Right ventricle myocardium inferior (tissue), 1 donor: Measurements from ENCODE around the gene VPS54. TPM values are rescaled to one million over a fixed set of nuclear protein-coding genes. Genes with fewer than 3 reads are reported as not detected.
A peak's percentile ranks its signal among the peaks of the same experiment; 100 is the strongest.
"Not testable (repeated sequence)": the region's sequence is repeated elsewhere in the genome, so short reads cannot be mapped to it uniquely, and the experiment has no call there.

ENCODE experiments used
- ATAC-seq: fragments of 200-7000 bp; cut with Tn5 transposase; one replicate; pipeline ENCODE4 v1.9.1; 2020; ENCODE audit warnings: mild to moderate bottlenecking, moderate library complexity
- DNase-seq: peaks from one replicate; pipeline ENCODE4 v3.0.0; 2021; ENCODE audit errors: missing footprints
- intact Hi-C: fragments of 100-400 bp; cut with DNase I; formaldehyde crosslinking; loops from one replicate; pipeline ENCODE4 v1.11.0; 2022
- total RNA-seq: library from RNA; stranded (reverse); fragmentation: NEBNext Ultra II Directional; extraction: Animal tissue kit (Norgen Biotek cat#: 25700); gene quantifications from one replicate; pipeline ENCODE4 v1.2.1, GENCODE V29; 2021
- donor health status: DM: no; HTN: yes; CAD: no; lungs with severe emphysema.

VPS54 gene
- total RNA-seq, 1 donor from 2014 or later = 10.0 TPM

DNA sequence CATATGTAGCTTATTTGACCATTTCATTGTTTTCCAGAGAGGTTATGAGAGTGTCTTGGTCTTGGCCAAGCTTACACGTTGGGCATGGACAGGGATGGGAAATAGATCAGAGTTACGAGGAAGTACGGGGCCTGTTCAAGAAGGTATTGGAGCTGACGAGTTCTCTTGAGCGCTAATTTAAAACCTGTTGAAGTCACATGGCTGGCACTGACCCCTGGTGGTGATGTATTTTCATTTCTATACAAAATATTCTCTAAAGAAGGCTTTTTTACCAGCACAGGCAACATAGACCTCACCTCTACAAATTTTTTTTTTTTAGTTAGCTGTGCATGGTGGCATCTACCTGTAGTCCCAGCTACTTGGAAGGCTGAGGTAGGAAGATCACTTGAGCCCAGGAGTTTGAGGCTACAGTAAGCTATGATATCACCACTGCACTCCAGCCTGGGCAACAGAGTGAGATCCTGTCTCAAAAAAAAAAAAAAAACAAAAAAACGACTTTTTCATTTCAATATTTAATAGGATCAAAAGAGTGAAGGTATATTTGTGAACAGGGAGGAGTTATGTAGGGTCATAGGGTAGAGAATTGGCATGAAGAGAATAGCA is 157.9 kb downstream of the VPS54 start:
- intact Hi-C loops = loop anchor here (1.0 kb wide), 1 partner anchor 169 kb away; no protein-coding TSS in a partner anchor
- ATAC-seq = peak; percentile 66
- DNase-seq = no peak

DNA sequence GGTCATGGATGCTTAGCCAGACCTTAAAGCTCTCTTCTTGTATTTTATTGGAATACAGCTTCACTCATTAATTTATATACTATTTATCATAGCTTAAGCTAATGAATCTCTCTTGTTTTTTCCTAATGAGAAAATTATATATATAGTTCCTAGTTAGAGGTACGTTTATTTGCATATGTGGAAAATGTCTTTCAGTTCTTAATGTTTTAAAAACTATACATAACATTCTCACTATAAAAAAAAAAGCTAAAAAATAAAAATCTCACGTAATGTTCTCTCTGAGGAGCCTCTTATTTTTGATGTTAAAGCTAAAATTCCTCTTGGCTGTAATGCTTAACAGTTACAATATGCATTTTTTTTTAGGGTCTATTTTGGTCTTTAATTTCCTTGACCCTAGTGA is 160.9 kb downstream of the VPS54 start:
- no peak for DNase-seq
- intact Hi-C loops = no loop called here
- no peak for ATAC-seq

- DNase-seq (no peak), ATAC-seq (no peak)
- intact Hi-C loops = no loop called here
Observed at GRCh38 chr2:63856303-63856603, 163.0 kb downstream of the VPS54 start.

GRCh38 chr2:63855418-63856302 is 163.6 kb downstream of the VPS54 start:
- intact Hi-C loops = no loop called here
- ATAC-seq = no peak
- no peak for DNase-seq

DNA sequence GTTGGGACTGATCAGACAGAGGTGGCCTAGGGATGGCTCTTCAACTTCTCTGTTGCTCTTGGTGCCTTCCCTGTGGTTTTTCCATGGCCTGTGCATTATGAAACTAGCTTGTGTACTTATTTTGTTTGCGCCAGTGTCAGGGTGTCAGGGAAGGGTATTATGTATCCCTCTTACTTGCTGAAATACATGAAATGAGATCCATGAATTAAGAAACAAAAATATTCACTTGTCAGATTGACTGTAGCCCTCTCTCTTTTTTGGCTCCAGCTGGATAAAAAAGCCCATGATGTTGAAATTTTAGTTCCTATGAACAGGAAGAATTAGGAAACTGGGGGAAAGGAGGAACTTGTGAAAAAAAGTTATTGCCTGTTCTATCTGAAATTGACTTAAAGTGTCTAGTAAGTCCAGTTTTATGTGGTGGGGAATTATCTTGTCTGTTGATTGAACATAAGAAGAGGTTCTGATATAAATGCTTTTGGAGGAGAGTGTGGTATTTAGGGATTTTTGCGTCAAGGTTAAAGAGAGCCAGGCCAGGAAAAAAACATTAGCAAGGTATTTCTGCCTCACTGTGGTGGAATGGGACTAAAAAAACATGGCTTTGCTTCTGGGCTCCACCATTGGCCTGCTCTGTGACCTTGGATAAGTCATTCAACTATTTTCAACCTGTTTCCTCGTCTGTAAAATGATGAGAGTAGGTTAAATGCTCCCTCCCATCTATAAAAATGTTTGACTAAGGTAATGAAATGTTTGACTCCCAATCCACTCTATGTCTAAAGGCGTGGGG is 165.5 kb downstream of the VPS54 start:
- ATAC-seq = peak; percentile 14
- intact Hi-C loops = no loop called here

GRCh38 chr2:63851691-63852311 is 167.4 kb downstream of the VPS54 start:
- ATAC-seq (no peak), DNase-seq (no peak)
- intact Hi-C loops = no loop called here

More for the DNA sequence above, 165.5 kb downstream of the VPS54 start:
- no peak for DNase-seq

- intact Hi-C loops = no loop called here
- no peak for DNase-seq
- ATAC-seq = no peak
Observed at GRCh38 chr2:63850649-63851048, 168.6 kb downstream of the VPS54 start.

GRCh38 chr2:63850204-63850571 is 169.0 kb downstream of the VPS54 start:
- DNase-seq (no peak), ATAC-seq (no peak)
- intact Hi-C loops = no loop called here

DNA sequence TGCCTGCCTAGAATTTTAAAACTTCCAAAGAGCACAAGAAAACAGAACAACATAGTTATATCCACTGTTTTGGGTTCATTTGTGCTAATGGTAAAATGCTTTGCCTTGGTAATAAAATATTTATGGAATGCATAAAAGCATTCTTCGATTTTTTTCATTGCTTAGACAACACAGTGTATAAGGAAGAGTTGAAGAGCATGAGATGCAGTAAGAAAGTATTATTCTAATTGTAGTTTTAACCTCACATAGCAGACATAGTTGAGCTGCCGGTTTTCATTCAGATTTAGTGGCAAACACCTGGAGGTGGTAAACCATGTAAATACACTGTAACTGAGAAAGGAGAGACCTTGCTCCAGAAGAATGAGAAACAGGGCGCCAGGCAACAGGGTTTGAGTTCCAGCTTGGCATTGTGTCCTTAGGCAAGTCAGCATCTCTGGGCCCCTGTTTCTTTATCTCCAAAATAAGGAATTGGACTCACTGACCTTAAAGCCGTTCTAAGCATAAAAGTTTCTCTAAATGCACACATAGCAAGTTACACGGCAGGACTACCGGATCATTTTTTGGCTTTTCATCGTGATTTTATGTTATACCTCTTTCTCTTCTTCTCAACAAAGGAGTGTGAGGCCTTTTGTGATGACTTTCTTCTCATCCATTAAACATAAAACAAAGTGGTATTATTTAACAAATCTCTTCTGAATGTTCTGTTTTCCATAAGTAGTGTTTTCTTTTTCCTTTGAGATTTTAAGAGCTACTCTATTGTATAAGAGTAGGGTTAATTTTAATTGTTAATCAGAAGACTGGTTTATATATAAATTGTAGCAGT is 169.6 kb downstream of the VPS54 start:
- intact Hi-C loops = no loop called here
- DNase-seq = no peak
- ATAC-seq = no peak

GRCh38 chr2:63847571-63847970 is 171.7 kb downstream of the VPS54 start:
- DNase-seq, intact Hi-C loops, ATAC-seq: not testable (repeated sequence)

GRCh38 chr2:63846487-63846886 is 172.7 kb downstream of the VPS54 start:
- ATAC-seq (no peak), DNase-seq (no peak)
- intact Hi-C loops = no loop called here

DNA sequence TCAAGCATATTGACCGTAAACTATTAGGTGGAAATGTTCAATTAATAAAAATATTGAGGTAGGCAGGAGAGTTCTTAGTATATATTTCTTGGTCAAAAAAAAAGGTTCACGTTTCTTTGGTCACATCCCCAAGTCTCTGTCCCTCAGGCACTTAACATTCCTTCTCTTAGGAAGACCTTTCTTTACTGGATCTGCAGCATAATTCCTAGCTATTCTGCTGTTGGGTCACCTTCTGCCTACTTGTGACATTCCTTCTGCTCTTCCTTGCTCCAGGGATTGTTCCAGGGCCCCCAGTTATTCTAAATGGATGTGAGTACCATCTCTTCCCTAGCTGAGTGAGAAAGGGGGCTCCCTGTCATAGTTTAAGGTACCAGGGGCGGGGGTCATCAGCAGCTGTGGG is 173.4 kb downstream of the VPS54 start:
- no peak for DNase-seq
- intact Hi-C loops = no loop called here

DNA sequence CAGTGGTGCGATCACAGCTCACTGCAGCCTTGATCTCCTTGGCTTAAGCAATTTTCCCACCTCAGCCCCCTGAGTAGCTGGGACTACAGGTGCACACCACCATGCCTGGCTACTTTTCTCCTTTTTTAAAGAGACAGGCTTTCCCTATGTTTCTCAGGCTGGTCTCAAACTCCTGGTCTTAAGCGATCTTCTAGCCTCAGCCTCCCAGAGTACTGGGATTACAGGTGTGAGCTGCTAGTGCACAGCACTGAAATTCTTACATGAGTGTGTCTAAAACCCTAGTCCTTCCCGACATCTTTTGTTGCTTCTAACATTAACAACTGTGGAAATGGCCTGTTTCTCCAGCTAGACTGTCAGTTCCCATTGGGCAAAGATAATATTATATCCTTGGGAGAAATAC is 174.6 kb downstream of the VPS54 start:
- intact Hi-C loops = loop anchor here (5.0 kb wide), 3 partner anchors 33 to 257 kb away; partner anchors contain the start of genes MDH1 and WDPCP
- no peak for ATAC-seq
- no peak for DNase-seq

More for the DNA sequence above, 173.4 kb downstream of the VPS54 start:
- no peak for ATAC-seq

DNA sequence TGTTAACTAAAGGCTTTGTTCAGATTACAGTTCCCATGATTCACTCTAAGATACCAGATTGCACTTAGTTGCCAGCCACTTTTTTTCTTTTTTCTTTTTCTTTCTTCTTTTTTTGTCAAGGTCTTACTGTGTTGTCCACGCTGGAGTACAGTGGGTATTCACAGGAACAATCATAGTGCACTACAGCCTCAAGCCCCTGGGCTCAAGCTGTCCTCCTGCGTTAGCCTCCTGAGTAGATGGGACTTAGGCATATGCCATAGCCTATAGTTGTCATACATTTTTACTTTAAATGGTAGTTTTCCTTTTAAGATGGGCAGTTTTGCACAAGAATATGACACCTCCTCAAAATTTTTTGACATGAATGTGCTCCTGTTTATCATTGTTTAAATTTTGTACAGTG is 175.4 kb downstream of the VPS54 start:
- no peak for ATAC-seq
- no peak for DNase-seq
- intact Hi-C loops = loop anchor here (5.0 kb wide), 3 partner anchors 34 to 256 kb away; partner anchors contain the start of genes MDH1 and WDPCP

DNA sequence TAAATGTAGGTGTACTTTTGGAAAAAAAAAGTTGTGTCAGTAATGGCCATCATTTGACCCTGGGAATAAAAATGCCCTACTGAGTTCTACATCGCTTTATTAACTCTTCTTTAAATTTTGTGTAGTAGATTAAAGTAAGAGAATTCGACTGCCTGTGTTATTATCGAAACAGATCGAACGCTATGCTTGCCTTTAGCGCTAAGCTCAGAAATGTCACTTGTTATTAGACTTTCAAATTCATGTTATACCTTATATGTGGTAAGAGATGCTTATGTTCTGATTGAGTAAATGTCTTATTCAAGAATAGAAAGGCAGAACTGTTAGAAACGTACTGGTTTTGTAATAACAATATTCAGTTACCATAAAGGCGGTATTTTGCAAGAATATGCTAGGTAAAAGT is 176.1 kb downstream of the VPS54 start:
- intact Hi-C loops = loop anchor here (5.0 kb wide), 3 partner anchors 34 to 256 kb away; partner anchors contain the start of genes MDH1 and WDPCP
- ATAC-seq (no peak), DNase-seq (no peak)

DNA sequence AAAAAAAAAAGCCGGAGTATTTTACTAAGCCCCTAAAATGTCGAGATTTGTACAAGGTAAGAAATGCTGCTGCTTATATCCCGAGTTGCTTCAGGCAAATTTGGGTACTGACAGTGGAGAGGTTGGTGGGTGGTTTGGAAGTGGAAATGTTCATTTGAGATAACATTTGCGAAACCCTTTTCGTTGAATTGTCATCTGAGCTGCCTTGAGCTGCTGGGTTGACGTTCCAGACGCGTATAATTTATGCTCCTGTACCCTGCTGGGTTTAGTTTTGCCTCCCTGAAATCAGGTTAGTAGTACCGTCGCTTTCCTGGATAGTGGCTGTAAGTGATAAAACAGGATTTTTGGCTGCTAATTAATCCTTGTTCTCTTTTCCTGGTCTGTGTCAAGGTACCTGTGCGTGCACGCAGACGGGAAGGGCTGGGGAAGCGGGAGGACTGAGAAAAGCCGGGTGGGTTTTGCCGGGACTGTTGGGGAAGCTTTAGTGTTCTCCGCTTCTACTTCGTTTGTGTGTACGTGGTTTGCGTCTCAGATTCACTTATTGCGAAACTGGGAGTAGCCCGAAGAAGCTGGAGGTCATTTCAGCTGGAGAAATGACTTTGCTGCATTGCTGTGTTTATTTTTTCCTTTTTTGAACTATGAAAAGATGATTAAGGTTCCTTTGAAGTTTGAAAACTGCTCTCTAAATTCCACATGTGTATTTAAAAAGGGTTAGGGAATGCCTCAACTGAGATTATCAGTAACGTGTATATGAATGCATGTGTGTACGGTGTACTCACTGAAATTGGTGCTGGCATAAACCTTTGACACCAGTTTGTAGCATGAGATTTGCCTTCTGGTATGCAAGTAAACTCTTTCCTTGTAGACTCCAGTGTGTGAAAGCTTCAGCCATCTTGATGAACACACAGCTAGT is 176.8 kb downstream of the VPS54 start:
- intact Hi-C loops = loop anchor here (5.0 kb wide), 3 partner anchors 35 to 255 kb away; partner anchors contain the start of genes MDH1 and WDPCP
- ATAC-seq = peak; percentile 16

More for the DNA sequence above, 176.8 kb downstream of the VPS54 start:
- peak; percentile 66 for DNase-seq
